B cell (primary cell): ENCODE results near the gene STXBP1. TPM values are rescaled to one million over a fixed set of nuclear protein-coding genes. Genes with fewer than 3 reads are reported as not detected.

ENCODE experiments used
- ATAC-seq: fragments of 200-7000 bp; cut with Tn5 transposase; one replicate; pipeline ENCODE4 v1.10.0; 2021; ENCODE audit warnings: low read depth, mild to moderate bottlenecking, moderate number of reproducible peaks, moderate library complexity
- CTCF ChIA-PET: fragments of 350-600 bp; sonication (Branson Sonifier 250); formaldehyde crosslinking; loops from one replicate; lab custom pipeline; 2021; ENCODE audit warnings: antibody characterized with exemption, inconsistent platforms; lab: Charles Lee
- POLR2A ChIA-PET: fragments of 350-600 bp; sonication (Branson Sonifier 250); formaldehyde crosslinking; loops from one replicate; lab custom pipeline; 2021; ENCODE audit warnings: antibody characterized with exemption; lab: Charles Lee
- DNase-seq: peaks from one replicate; pipeline ENCODE4 v3.0.0; 2013
- H2AFZ ChIP-seq: 2 replicates; pipeline ENCODE4 v1.6.1; 2012; ENCODE audit warnings: mild to moderate bottlenecking, low read depth, low read length; ENCODE audit not compliant: insufficient read depth, poor library complexity, severe bottlenecking
- H3K27ac ChIP-seq, 2 donors: 1 replicate in 1 of 2; 2 replicates in 1 of 2; pipeline ENCODE4 v1.5.1; 2012 to 2013; ENCODE audit warnings: low read length in 2 of 2, mild to moderate bottlenecking in 2 of 2, moderate library complexity in 1 of 2
- H3K27me3 ChIP-seq, 4 experiments: fragments of 200-600 bp in 1 of 4; sonication (generic) in 1 of 4; replicated peaks in 1 of 4; 1 replicate in 2 of 4; 2 replicates in 2 of 4; pipeline versions ENCODE4 v1.6.1 to v1.7.0; 2013 to 2016; ENCODE audit warnings: low read length in 3 of 4, mild to moderate bottlenecking in 2 of 4, mixed read lengths in 1 of 4, moderate library complexity in 1 of 4; ENCODE audit not compliant: insufficient read depth in 4 of 4, control insufficient read depth in 3 of 4; ENCODE audit errors: control extremely low read depth in 1 of 4
- H3K36me3 ChIP-seq, 2 experiments: replicated peaks in 1 of 2; 1 replicate in 1 of 2; 2 replicates in 1 of 2; pipeline versions ENCODE4 v1.6.1 to v1.7.1; 2013; ENCODE audit warnings: low read length in 1 of 2; ENCODE audit not compliant: insufficient read depth in 2 of 2, control insufficient read depth in 1 of 2; ENCODE audit errors: control extremely low read depth in 1 of 2, extremely low read depth in 1 of 2
- H3K4me1 ChIP-seq, 2 donors: fragments of 200-600 bp in 1 of 2; sonication (generic) in 1 of 2; 1 replicate in 1 of 2; 2 replicates in 1 of 2; pipeline versions ENCODE4 v1.5.1 to v1.6.1; 2013 to 2017; ENCODE audit warnings: low read length in 2 of 2; ENCODE audit not compliant: control insufficient read depth in 2 of 2, insufficient read depth in 2 of 2
- H3K4me2 ChIP-seq: replicated peaks from 2 replicates; pipeline ENCODE3; 2012; ENCODE audit warnings: mild to moderate bottlenecking, low read depth, low read length; ENCODE audit not compliant: poor library complexity, severe bottlenecking
- H3K4me3 ChIP-seq, 5 experiments: fragments of 200-600 bp in 1 of 5; sonication (generic) in 1 of 5; 1 replicate in 3 of 5; 2 replicates in 2 of 5; pipeline versions ENCODE4 v1.5.1 to v1.7.0; 2011 to 2016; ENCODE audit warnings: low read length in 4 of 5, mild to moderate bottlenecking in 4 of 5, low read depth in 2 of 5, control low read depth in 1 of 5, moderate library complexity in 1 of 5; ENCODE audit not compliant: insufficient read depth in 1 of 5; ENCODE audit errors: control extremely low read depth in 1 of 5, extremely low read depth in 1 of 5
- H3K79me2 ChIP-seq: fragments of 200-600 bp; sonication (generic); one replicate; pipeline ENCODE4 v1.6.0; 2016; ENCODE audit warnings: low read length; ENCODE audit not compliant: control insufficient read depth, insufficient read depth
- H3K9ac ChIP-seq: fragments of 200-600 bp; sonication (generic); 2 replicates; pipeline ENCODE4 v1.6.1; 2017; ENCODE audit warnings: mild to moderate bottlenecking, low read length, moderate library complexity
- H3K9me3 ChIP-seq, 3 donors: one replicate each; pipeline versions ENCODE4 v1.6.1 to v1.7.1; 2013; ENCODE audit warnings: low read length in 2 of 3; ENCODE audit not compliant: control insufficient read depth in 2 of 3, insufficient read depth in 1 of 3; ENCODE audit errors: control extremely low read depth in 1 of 3
- H4K20me1 ChIP-seq: 2 replicates; pipeline ENCODE4 v1.6.0; 2012; ENCODE audit warnings: mild to moderate bottlenecking, low read length; ENCODE audit not compliant: insufficient read depth, control insufficient read depth, poor library complexity, severe bottlenecking
- H3K27ac Mint-ChIP-seq: one replicate; pipeline ENCODE4 v1.8.0; 2021; ENCODE audit warnings: mixed read lengths
- H3K27me3 Mint-ChIP-seq: one replicate; pipeline ENCODE4 v1.8.0; 2021; ENCODE audit warnings: mixed read lengths
- H3K4me1 Mint-ChIP-seq: one replicate; pipeline ENCODE4 v1.8.0; 2021; ENCODE audit warnings: mixed read lengths
- H3K4me3 Mint-ChIP-seq: one replicate; pipeline ENCODE4 v1.8.0; 2021; ENCODE audit warnings: mixed read lengths
- H3K9me3 Mint-ChIP-seq: one replicate; pipeline ENCODE4 v1.8.0; 2022; ENCODE audit warnings: mixed read lengths; ENCODE audit not compliant: insufficient read depth
- EZH2 ChIP-seq: IDR thresholded peaks from 2 replicates; pipeline ENCODE4 v1.6.1; 2012; ENCODE audit warnings: borderline replicate concordance, low read depth, mild to moderate bottlenecking, moderate library complexity, low read length; ENCODE audit not compliant: insufficient read depth, poor library complexity, severe bottlenecking
- WGBS: methylation state at CpG from one replicate; pipeline ENCODE4 v1.1.5; 2013; ENCODE audit warnings: missing lambda C conversion rate; ENCODE audit not compliant: insufficient coverage; 5-methylcytosine and 5-hydroxymethylcytosine counted together
- intact Hi-C: fragments of 100-400 bp; cut with micrococcal nuclease; formaldehyde crosslinking; loops from one replicate; pipeline ENCODE4 v1.10.0; 2022
- polyA plus RNA-seq: library from polyadenylated mRNA; depleted of rRNA; stranded (reverse); fragments of >200 nt; gene quantifications from 2 replicates; pipeline ENCODE4 v1.2.3, GENCODE V29; 2012
- total RNA-seq, 2 donors: library from RNA; stranded (reverse); fragments of 120-200 nt in 1 of 2; gene quantifications; 1 replicate in 1 of 2; 2 replicates in 1 of 2; pipeline versions ENCODE4 v1.2.3 to v1.2.4, GENCODE V29; 2013 to 2022
- TF ChIP-seq, protein P1 (sequence below): fragments of 200-600 bp; IDR thresholded peaks from one replicate; pipeline ENCODE4 v1.8.0; 2022; ENCODE audit warnings: antibody characterized with exemption, mild to moderate bottlenecking

Gene STXBP1
- total and polyA plus RNA-seq, 2 donors (not counting 1 experiment from before 2014, with no cell fraction given) = 0.62 TPM; not detected in 1

GRCh38 chr9:127705577-127706379 is 93.7 kb downstream of the STXBP1 start:
- DNase-seq = no peak
- Mint-ChIP-seq H3K4me1 (peaks cover 5% of the 10 kb centered on the region), H3K4me3 (no peak overlapping the region), H3K9me3 (no peaks in the 10 kb centered on the region), H3K27ac (no peak overlapping the region), H3K27me3 (no peaks in the 10 kb centered on the region)
- H2AFZ ChIP-seq = no peak overlapping the region
- ChIA-PET CTCF (interaction anchor here (1.0 to 1.5 kb wide), 3 partner anchors 18 to 164 kb away, joined by 3 to 6 read pairs (median 3); partner anchors contain the start of gene TOR2A), POLR2A (no interaction called here)
- TF ChIP-seq, protein P1, sequence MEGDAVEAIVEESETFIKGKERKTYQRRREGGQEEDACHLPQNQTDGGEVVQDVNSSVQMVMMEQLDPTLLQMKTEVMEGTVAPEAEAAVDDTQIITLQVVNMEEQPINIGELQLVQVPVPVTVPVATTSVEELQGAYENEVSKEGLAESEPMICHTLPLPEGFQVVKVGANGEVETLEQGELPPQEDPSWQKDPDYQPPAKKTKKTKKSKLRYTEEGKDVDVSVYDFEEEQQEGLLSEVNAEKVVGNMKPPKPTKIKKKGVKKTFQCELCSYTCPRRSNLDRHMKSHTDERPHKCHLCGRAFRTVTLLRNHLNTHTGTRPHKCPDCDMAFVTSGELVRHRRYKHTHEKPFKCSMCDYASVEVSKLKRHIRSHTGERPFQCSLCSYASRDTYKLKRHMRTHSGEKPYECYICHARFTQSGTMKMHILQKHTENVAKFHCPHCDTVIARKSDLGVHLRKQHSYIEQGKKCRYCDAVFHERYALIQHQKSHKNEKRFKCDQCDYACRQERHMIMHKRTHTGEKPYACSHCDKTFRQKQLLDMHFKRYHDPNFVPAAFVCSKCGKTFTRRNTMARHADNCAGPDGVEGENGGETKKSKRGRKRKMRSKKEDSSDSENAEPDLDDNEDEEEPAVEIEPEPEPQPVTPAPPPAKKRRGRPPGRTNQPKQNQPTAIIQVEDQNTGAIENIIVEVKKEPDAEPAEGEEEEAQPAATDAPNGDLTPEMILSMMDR = no peak
- TF ChIP-seq EZH2 = no peak
- 94% methylated on average over 12 of the region's 12 CpGs for WGBS
- no peaks in the 10 kb centered on the region for H3K9me3 ChIP-seq
- no peak overlapping the region for H3K4me3 ChIP-seq
- H3K27ac ChIP-seq = no peak overlapping the region
- no peaks in the 10 kb centered on the region for H3K36me3 ChIP-seq
- H3K79me2 ChIP-seq = no peaks in the 10 kb centered on the region
- H3K4me1 ChIP-seq = no peaks in the 10 kb centered on the region
- no peaks in the 10 kb centered on the region for H4K20me1 ChIP-seq
- H3K9ac ChIP-seq = no peak overlapping the region
- H3K27me3 ChIP-seq = no peaks in the 10 kb centered on the region
- no peak for ATAC-seq
- H3K4me2 ChIP-seq = no peak overlapping the region
- intact Hi-C loops = no loop called here

DNA sequence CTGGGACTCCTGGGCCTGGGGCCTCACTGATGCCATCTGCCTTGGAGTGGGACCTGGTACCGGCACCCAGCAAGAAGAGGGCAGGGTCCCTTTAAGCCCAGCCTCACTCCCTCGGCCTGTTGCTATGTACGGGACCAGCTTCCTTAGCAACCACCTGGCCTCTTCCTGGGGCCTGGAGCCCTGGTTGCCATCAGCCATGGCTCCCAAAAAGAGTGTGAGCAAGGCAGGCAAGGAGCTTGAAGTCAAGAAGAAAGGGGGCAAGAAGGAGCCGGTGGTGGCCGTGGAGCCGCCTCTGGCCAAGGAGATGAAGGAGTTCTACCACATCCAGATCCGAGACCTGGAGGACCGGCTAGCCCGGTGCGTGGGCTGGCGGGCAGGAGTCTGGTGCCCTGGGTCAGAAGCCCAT is 94.8 kb downstream of the STXBP1 start, which contains the start of gene CFAP157:
Gene CFAP157, plus strand, starts transcription at position 153 of the 406 bp plus-strand sequence. Its CDS starts 44 bp downstream, at position 197.
- H3K4me3 Mint-ChIP-seq = no peak within 1 kb of the TSS
- DNase-seq = no peak

More for the DNA sequence above, 94.8 kb downstream of the STXBP1 start, which contains the start of gene CFAP157:
- Histone ChIP-seq H3K27ac (no peak within 1 kb of the TSS), H4K20me1 (no peaks in the 10 kb centered on the region), H3K4me3 (no peak within 1 kb of the TSS), H3K4me1 (peaks cover 0 to 6% of the 10 kb centered on the region in 2 donors), H3K79me2 (no peaks in the 10 kb centered on the region), H2AFZ (no peak within 1 kb of the TSS), H3K9ac (no peak within 1 kb of the TSS), H3K9me3 (no peaks in the 10 kb centered on the region), H3K36me3 (no peaks in the 10 kb centered on the region), H3K27me3 (no peaks in the 10 kb centered on the region), H3K4me2 (no peak within 1 kb of the TSS)
- Mint-ChIP-seq H3K27me3 (no peaks in the 10 kb centered on the region), H3K4me1 (peaks cover 10% of the 10 kb centered on the region), H3K9me3 (no peaks in the 10 kb centered on the region), H3K27ac (no peak within 1 kb of the TSS)
- ChIA-PET CTCF (interaction anchor here (1.3 kb wide), 1 partner anchor 28 kb away, joined by 6 read pairs; the partner anchor contains the start of gene TOR2A), POLR2A (no interaction called here)
- no peak for ATAC-seq
- TF ChIP-seq, protein P1 = no peak
- no peak for TF ChIP-seq EZH2
- WGBS = 81% methylated on average over 10 of the region's 11 CpGs
- intact Hi-C loops = no loop called here
